ENCODE results near the gene FXYD7.
"Not testable (repeated sequence)": the region's sequence is repeated elsewhere in the genome, so short reads cannot be mapped to it uniquely, and the experiment has no call there.

FXYD7 gene

DNA sequence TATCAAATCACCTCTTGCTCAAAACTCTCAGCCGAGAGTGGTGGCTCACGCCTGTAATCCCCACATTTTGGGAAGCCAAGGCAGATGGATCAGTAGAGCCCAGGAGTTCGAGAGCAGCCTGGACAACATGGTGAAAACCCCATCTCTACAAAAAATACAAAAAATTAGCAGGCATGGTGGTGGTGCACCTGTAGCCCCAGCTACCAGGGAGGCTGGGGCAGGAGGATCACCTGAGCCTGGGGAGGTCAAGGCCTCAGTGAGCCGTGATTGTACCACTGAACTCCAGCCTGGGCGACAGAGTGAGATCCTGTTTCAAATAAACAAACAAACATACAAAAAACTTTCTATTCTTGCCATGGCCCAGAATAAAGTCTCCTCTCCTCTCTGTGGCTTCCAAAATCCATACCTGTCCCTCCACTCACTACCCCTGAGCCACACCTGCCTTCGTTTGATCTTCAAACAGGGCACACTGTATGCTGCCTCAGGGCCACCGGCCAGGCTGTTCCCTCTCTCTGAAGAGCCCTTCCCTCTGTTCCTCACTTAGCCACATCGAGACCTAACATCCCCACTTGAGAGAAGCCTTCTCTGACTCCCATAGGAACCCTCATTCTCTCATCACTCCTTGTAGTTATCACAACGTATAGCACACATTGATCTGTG, 14.5 kb upstream of the FXYD7 start:
- DNase-seq: no peak

DNA sequence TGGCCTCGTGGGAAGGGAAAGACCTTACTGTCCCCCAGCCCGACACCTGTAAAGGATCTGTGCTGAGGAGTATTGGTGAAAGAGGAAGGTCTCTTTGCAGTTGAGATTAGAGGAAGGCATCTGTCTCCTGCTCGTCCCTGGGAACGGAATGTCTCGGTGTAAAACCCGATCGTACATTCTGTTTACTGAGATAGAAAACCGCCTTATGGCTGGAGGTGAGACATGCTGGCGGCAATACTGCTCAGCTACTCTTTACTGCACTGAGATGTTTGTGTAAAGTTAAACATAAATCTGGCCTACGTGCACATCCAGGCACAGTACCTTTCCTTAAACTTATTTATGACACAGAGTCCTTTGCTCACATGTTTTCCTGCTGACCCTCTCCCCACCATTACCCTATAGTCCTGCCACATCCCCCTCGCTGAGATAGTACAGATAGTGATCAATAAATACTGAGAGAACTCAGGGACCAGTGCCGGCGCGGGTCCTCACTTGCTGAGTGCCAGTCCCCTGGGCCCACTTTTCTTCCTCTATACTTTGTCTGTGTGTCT, 13.3 kb upstream of the FXYD7 start:
- not testable (repeated sequence) for DNase-seq

DNA sequence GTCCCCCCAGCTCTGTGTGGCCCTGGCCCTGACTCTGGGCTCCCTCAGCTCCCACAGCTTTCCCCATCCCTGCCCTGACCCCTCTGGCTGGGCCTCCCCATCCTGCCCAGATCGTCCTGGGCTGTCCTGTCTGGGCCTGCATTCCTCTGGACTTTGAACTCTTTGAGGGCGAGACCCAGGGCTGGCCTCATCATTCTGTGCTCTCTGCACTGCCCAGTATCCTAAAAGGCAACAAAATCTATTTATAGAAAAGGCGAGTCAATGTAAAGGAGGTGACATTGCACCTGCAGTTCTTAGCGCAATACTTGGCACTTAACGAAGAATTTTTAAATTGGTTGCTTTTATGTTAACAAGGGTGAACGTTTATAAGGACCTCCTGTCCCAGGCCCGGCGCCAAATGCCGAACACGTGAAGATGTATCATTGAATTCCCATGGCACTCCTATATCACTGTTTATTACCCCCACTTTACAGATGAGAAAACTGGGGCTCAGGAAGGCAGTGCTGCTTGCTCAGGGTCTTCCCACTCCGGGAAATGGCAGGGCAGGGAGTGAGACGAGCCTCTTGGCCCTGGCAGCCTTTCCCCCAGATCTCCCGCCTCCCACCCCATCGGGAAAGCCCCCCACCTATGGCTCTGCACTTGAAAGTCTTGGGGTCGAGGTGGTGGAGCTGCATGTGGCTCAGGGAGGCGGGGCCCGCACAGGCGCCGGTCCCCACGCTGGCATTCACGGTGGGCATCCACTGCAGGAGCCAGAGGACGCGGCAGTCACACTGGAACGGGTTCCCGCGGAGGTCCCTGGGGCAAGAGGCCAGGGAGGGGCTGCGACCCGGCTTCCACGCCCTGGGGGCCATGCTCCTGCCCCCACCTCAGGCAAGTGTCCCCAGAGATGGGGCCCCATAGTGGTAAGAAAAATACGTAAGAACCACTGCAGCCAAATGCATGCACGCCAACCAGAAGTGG, 12.0 kb upstream of the FXYD7 start:
- DNase-seq: no peak

DNA sequence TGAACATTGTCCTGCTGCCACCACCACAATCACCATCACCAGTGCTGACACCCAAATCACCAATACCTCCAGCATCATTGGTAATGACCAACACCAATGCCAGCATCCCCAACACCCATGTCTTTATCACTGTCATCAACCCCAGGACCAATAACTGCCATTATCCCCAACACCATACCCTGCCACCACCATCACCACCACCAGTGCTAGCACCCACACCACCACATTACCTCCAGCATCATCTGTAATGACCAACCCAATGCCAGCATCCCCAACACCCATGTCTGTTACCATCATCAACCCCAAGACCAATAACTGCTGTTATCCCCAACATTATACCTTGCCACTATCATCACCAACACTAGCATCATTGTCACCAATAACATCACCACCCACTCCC, 10.8 kb upstream of the FXYD7 start:
- DNase-seq: no peak

DNA sequence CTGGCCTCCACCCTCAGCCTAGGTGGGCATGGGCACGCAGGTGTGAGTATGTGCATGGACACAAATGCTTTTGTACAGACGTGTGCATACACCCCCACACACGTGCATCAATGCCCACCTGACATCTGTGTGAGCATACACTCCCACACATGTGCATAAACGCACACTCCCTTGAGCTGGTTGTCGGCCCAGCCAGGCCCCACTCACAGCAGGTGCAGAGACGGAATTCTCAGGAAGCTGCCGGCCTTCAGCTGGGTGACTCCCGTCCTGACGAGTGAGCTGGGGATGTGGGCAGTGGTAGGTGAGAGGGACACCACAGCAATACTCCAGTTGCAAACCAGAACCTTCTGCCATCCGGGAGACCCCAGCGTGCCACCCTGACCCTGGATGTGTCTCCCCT, 9.2 kb upstream of the FXYD7 start:
- DNase-seq: no peak

DNA sequence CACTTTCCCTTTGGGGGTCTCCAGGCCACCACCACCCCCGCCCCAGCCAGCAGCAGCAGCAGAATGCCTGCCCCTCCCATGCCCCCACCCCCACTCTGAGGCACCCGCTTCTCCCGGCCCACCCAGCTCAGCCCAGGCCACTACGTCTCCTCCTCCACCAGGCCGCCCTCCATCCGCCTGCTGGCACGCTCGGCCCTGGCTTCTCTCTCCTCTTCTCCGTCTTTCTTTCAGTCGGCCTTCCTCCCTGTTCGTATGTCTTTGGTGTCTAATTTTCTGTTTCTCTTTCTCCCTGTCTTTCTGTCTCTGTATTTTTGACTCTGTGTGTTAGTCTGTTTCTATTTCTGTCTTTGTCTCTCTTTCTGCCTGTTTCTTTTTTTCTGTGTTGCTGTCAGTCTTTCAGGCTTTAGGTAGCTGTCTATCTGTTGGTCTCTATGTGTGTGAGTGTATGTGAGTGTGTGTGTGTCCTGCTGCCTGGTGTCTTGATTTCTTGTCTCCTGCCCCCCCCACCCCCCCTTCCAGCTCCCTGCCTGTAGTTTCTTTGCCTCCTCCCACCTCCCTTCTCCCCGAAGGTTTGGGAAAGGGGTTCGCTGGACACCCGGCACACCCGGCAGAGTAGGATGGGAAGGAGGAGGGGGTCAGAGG, 8.3 kb upstream of the FXYD7 start, which contains the start of gene LGI4:
Gene LGI4 (minus strand): TSS at position 459 of the 642 bp plus-strand sequence. CDS start 379 bp downstream, at position 80.
- DNase-seq: no peak

DNA sequence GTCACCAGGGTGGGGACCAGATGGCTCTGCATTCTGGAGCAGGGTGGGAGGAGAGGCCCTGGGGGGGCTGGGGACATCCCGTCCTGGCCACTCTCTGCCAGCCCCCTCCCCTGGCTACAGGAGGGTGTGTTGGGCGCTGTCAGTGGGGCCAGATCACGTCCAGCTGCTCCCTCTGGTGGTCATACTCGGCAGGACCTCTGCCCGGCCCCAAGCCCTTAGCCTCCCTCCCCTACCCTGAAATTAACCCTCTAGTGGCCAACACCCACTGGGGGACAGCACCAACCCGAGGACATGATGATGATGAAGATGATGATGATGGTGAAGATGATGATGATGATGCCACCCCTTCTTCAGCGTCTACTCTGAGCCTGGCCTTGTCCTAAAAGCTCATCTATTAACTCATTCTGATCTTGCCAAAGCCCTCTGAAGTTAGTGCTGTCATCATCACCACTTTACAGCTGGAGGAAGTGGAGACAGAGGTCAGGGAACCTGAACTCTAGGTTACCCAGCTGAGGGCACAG, 7.6 kb upstream of the FXYD7 start:
- peak; percentile 67 for DNase-seq

DNA sequence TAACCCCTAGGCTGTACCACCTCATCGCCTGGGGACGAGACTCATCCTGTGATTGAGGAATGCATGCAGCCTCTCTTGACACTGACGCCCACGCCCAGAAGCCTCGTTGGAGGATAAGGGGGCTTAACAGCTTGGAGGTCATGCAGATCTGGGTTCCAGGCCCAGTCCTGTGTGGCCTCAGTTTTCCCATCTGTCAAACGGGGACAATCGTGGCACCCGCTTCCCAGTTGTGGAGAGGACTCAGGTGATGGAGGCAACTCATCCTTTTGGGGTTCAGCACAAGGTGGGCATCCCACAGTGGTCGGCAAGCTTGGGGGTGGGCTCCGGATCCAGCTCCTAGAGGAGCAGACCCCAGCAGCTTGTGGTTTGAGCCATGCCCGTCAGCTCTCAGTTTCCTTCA, 6.8 kb upstream of the FXYD7 start:
- no peak for DNase-seq

DNA sequence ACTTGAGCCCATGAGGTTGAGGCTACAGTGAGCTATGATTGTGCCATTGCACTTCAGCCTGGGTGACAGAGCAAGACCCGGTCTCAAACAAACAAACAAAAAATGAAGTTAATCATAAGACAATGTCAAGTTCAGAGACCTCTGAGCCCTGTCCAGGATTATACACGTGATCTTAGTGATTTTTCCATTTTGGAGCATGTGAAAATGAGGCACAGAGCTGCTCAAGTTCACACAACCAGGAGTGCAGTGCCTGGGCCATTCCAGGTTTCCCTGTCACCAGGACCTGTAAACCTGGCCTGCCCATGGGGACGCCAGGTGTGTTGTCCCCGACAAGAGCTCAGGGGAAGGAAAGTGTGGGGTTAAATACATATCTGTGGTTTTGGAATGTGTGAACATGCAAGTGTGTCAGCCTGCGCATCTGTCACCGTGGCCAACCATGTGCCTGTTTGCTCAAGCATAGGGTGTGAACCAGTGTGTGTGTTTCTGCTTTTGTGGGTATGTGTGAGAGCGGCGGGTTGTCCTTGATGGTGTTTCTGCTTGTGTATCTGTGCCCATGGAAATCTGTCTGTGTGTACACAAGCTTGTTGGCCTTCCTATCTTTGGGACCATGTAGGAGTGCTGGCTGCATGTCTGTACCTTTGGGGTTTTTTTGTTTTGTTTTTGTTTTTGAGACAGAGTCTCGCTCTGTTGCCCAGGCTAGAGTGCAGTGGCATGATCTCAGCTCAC, 5.9 kb upstream of the FXYD7 start:
- DNase-seq: no peak

DNA sequence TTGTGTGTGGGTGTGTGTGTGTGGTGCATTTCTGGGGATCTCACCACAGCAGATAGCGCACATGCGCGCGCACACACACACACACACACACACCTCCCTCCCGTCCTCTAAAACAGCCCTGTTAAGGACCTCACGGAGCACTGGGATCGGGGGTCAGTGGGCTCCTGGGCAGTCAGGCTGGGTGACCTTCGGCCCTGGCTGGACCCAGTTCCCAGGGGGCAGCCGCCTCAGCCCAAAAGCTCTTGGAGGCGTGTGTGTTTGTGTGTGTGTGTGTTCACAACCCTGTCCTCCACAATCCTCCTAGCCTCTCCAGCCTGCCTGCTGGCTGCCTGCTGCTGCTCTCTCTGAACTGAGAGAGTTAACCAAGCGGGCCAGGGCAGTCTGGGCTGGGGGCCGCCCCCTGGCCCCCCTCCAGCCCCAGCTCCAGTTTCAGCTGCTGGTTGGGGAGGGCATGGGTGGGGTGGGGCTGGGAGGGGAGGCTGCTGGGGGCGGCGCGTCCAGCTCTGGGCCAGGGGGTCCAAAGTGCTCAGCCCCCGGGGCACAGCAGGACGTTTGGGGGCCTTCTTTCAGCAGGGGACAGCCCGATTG, 4.7 kb upstream of the FXYD7 start, which contains the start of gene FXYD1:
Gene FXYD1 (plus strand): TSS at position 520 of the 588 bp plus-strand sequence. CDS start 1,256 bp downstream, outside the sequence.
- DNase-seq: no peak

DNA sequence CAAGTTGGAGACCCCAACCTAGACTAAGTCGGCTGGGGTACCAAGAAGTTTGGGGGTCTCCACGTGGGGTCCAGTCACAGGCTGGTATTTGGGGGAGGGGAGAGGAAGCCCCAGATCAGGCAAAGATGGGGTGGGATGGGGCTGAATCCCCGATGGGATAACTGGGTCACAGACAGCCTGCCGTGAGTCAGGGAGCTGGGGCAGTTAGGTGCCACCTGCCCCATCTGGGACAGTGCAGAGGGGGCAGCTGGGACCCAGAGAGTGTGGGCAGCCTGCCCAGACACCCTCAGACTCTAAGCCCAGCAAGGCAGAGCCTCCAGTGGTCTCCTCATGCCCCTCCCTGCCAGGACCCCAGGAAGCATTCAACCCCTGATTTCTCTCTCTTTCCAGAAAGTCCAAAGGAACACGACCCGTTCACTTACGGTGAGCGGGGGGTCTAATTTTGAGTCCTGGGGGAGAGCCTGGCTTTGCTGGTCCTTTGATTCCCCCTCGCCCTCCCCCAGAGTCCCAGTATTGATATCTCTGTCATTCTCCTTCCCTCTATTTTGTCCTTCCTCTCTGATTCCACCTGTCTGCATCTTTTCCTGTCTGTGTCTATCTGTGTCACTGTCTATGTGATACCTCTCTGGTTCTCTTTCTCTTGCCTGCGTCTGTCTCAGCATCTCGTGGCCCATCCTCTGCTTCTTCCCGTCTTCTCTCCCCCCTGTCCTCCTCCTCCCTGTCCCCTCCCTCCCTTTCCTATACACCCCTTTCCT, 2.7 kb upstream of the FXYD7 start:
- no peak for DNase-seq

DNA sequence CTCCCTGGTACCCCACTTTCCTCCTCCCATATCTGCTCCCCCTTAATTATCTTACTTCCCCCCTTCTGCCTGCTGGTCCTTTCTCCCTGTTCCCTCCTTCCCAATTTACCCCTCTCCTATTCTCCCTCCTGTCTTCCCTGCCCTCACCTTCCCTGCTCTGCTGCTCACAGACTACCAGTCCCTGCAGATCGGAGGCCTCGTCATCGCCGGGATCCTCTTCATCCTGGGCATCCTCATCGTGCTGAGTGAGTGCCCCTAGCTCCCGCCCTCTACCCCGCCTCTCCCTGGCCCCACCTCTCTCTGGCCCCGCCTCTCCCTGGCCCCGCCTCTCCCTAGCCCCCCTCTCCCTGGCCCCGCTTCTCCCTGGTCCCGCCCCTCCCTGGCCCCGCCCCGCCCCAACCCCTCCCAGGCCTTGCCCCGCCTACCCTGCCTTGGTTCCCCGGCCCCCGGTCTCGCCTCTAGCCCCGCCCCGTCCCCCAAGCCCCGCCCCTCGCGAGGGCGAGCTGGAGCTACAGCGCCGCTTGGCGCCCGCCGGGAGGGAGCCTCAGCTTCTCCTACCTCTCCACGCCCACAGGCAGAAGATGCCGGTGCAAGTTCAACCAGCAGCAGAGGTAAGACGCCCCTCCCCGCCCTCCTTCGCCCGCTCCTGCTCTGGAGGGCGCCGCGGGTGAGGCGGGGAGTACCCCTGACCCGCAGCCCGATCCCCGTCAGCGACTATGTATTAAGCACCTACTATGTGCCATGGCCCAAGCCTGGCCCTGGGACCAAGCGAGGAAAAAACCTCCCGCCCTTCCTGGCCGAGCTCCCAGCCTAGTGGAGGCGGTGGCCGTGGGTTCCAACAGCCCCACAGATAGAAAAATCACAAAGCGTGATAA, 1.9 kb upstream of the FXYD7 start:
- peak; percentile 96 for DNase-seq

DNA sequence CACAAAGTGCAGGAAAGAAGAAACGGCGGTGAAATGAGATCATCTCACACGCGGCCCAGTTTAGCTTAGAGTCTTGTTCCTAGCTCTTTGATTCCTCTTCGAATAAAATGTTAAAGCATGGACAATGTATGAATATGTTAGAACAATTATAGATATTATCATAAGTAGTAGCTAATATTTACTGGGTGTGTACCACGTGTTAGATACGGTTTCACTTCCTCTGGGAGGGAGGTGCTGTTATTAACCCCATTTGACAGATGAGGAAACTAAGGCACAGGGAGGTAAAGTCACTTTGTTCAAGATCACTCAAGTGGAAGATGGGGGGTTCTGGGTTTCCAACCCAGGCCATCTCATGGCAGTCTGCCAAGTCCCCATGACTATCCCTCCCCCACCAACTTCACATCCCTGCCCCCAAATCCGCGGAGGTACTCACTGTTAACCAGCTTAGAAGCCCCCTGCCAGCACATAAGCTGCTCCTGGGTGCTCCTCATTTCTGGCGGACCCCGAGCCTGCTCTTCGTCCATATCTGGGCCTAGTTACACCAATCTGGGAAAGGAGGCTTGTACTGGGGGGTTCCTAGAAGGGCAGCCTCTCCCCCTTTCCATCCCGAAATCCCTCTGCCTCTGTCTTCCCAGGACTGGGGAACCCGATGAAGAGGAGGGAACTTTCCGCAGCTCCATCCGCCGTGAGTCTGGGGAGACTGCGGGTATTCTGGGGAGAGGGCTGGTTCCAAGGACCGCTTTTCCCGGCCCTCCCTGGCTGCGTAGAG, 1.0 kb upstream of the FXYD7 start:
- peak; percentile 20 for DNase-seq

DNA sequence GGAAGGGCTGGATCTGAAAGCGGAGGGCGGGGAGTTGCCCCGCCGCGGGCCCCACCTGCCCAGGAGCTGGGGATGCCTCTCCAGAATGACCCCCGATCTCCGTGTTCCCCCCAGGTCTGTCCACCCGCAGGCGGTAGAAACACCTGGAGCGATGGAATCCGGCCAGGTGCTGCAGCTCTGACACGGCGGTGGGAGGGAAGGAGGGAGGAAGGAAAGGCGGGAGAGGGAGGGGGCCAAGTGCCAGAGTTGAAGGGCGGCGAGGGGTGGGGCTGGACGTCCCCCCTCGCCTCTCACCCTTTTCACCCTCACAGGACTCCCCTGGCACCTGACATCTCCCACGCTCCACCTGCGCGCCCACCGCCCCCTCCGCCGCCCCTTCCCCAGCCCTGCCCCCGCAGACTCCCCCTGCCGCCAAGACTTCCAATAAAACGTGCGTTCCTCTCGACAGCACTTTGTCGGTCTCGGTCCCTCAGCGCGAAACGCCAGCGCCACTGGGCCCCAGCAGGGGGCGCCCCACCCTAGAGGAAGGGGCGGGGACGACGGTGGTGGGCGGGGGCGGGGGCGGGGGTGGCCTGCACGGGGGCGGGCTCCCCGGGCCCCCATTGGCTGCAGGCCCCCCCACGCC, 337 bp upstream of the FXYD7 start:
- peak; percentile 84 for DNase-seq

DNA sequence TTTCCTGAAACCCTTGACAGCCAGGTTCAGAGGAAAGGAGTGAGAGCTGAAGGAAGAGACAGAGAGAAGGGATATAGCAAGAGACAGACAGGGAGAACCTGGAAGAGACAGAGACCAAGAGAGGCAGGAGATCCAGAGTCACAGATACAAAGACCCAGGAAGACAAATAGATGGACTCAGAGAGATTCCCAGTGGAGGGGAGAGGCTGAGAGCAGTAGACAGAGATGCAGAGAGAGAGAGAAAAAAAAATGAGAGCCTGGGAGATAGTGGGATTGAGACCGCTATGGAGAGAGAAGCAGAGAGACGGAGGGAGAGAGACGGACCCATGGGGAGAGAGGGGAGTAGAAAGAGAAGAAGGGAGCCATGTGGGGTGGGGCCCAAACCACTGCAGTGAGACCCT, 763 bp downstream of the FXYD7 start:
- no peak for DNase-seq

DNA sequence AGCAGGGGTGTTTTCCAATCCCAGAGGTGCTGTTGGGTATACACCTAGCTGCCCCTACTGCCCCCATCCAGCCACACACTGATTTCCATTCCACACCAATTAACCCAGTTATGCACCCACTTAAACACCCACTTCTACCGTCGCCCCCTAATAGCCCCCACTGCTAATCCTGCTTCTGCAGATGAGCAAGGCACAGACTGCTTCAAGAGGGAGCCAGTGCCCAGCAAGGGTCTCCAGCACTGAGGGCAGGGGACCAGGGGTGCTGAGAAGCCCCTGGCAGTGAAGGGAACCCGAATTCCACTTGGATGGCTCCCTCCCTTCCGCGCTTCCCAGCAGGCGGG, 1.2 kb downstream of the FXYD7 start:
- no peak for DNase-seq

DNA sequence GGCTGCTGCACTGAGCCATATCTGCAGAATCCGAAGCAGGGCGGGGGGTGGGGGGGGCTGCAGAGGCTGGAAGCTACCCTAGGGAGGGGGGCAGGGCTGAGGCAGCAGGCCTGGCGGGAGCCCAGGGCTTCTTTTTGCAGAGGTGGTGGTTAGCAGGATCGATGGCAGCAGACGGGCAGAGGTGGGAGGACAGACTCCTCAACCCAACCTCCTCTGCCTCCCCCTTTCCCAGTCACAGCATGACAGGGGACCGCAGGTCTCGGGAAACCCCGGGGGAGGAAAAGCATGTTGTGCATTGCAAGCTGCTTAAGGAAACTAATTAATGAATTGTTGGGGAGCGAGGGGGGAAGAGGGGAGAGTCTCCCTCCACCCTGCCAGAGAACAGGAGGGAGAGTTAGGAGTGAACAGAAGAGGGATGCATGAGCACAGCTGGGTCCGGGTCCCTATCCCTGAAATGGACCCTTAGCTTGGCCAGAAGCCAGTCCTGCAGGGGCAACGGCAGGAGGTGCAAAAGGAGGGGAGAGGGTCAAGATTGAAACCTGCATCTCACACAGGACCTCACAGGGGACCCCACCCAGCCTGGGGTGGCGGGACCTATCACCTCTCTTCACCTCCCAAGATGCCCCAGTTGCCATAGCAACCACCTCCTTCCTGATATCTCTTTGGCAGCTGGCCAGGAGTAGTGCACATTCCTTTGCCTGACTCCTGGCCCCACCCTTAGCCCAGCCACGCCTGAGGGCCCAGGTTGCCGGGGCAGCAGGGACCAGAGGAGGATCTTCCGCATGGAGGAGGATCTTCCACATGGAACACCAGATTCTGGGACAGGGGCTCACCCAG, 1.8 kb downstream of the FXYD7 start:
- peak; percentile 67 for DNase-seq
